Stimulated activated CD4-positive, alpha-beta T cell treated with anti-CD3 and anti-CD28 coated beads, Interleukin-4, amount 100 ng/mL, for 1 hour (primary cell): ENCODE data around the gene OARD1.
"Not testable (repeated sequence)": the region's sequence is repeated elsewhere in the genome, so short reads cannot be mapped to it uniquely, and the experiment has no call there.

Experiments used
- DNase-seq: peaks from one replicate; pipeline ENCODE4 v3.0.0-alpha.2; 2020

Gene OARD1

GRCh38 chr6:41025966-41026530 is 46.1 kb downstream of the OARD1 start:
- DNase-seq, result no peak

GRCh38 chr6:41023114-41023513 is 49.0 kb downstream of the OARD1 start:
- no peak for DNase-seq

GRCh38 chr6:41022294-41022693 is 49.9 kb downstream of the OARD1 start:
- no peak for DNase-seq

GRCh38 chr6:41021832-41022231 is 50.3 kb downstream of the OARD1 start:
- DNase-seq, result no peak

- no peak for DNase-seq
These were observed 54.5 kb downstream of the OARD1 start for GRCh38 chr6:41017663-41018062.

- not testable (repeated sequence) for DNase-seq
These were observed 56.3 kb downstream of the OARD1 start for GRCh38 chr6:41015860-41016259.

GRCh38 chr6:41014780-41015179 is 57.4 kb downstream of the OARD1 start:
- DNase-seq, result no peak
